Muscle of arm (tissue), 12 donors: ENCODE measurements around the gene CSF1R. TPM values are rescaled to one million over a fixed set of nuclear protein-coding genes. Genes with fewer than 3 reads are reported as not detected.

ENCODE experiments used
- DNase-seq: peaks from one replicate; pipeline ENCODE4 v3.0.0-alpha.2; 2013
- polyA plus RNA-seq, 12 donors: library from polyadenylated mRNA; unstranded; fragments of 120-200 nt; gene quantifications; one replicate each; pipeline ENCODE4 v1.2.1, GENCODE V29; 2013; ENCODE audit not compliant: insufficient read length in 12 of 12

The CSF1R gene
- polyA plus RNA-seq, 12 donors: 17.0 to 41.1 (median 24.6) TPM; not detected in 1

GRCh38 chr5:150121448-150122157 is 35.2 kb upstream of the CSF1R start:
- DNase-seq: no peak

GRCh38 chr5:150120617-150121447 is 34.5 kb upstream of the CSF1R start:
- no peak for DNase-seq

GRCh38 chr5:150120062-150120441 is 33.7 kb upstream of the CSF1R start:
- no peak for DNase-seq

GRCh38 chr5:150119421-150120061 is 33.2 kb upstream of the CSF1R start:
- no peak for DNase-seq

- DNase-seq: no peak
Measured at GRCh38 chr5:150118561-150119229, 32.3 kb upstream of the CSF1R start.

GRCh38 chr5:150117945-150118560 is 31.7 kb upstream of the CSF1R start:
- no peak for DNase-seq

- DNase-seq: no peak
Measured at GRCh38 chr5:150116667-150117400, 30.5 kb upstream of the CSF1R start.

- DNase-seq: no peak
Measured at GRCh38 chr5:150114773-150115408, 28.5 kb upstream of the CSF1R start.

- DNase-seq: no peak
Measured at GRCh38 chr5:150114102-150114641, 27.8 kb upstream of the CSF1R start.

- DNase-seq: no peak
Measured at GRCh38 chr5:150113047-150113744, 26.8 kb upstream of the CSF1R start.

- DNase-seq: no peak
Measured at GRCh38 chr5:150112201-150113046, 26.1 kb upstream of the CSF1R start.

GRCh38 chr5:150111122-150111521 is 24.8 kb upstream of the CSF1R start:
- DNase-seq: no peak

- no peak for DNase-seq
Measured at GRCh38 chr5:150109921-150110320, 23.6 kb upstream of the CSF1R start.

- no peak for DNase-seq
Measured at GRCh38 chr5:150108711-150109514, 22.6 kb upstream of the CSF1R start.

GRCh38 chr5:150107909-150108447 is 21.6 kb upstream of the CSF1R start:
- DNase-seq: no peak

GRCh38 chr5:150106674-150107426 is 20.5 kb upstream of the CSF1R start:
- no peak for DNase-seq
